Spleen (tissue), 11 donors: ENCODE measurements around the gene CEP112. TPM values are rescaled to one million over a fixed set of nuclear protein-coding genes. Genes with fewer than 3 reads are reported as not detected.

ENCODE experiments used
- DNase-seq: peaks from one replicate; pipeline ENCODE4 v3.0.0-alpha.2; 2020
- H3K27ac ChIP-seq, 8 donors: fragments of 200-600 bp; sonication (generic) in 7 of 8; 1 replicate in 4 of 8; 2 replicates in 4 of 8; pipeline versions ENCODE4 v1.5.0 to v1.8.0; 2016 to 2021; ENCODE audit warnings: inconsistent platforms in 4 of 8, mild to moderate bottlenecking in 4 of 8, moderate library complexity in 1 of 8
- H3K27me3 ChIP-seq, 7 donors: fragments of 200-600 bp; sonication (generic) in 6 of 7; replicated peaks in 1 of 7; 1 replicate in 4 of 7; 2 replicates in 3 of 7; pipeline versions ENCODE4 v1.5.0 to v1.8.0; 2016 to 2021; ENCODE audit warnings: inconsistent platforms in 3 of 7, mild to moderate bottlenecking in 1 of 7
- H3K36me3 ChIP-seq, 6 donors: fragments of 200-600 bp; sonication (generic) in 5 of 6; 1 replicate in 4 of 6; 2 replicates in 2 of 6; pipeline versions ENCODE4 v1.5.0 to v1.8.0; 2016 to 2021; ENCODE audit warnings: inconsistent platforms in 2 of 6
- H3K4me1 ChIP-seq, 6 donors: fragments of 200-600 bp; sonication (generic) in 5 of 6; 1 replicate in 3 of 6; 2 replicates in 3 of 6; pipeline versions ENCODE4 v1.5.0 to v1.8.0; 2016 to 2021; ENCODE audit warnings: inconsistent platforms in 3 of 6
- H3K4me3 ChIP-seq, 8 donors: fragments of 200-600 bp; sonication (generic) in 7 of 8; 1 replicate in 4 of 8; 2 replicates in 4 of 8; pipeline versions ENCODE4 v1.5.0 to v1.8.0; 2016 to 2021; ENCODE audit warnings: inconsistent platforms in 4 of 8, mild to moderate bottlenecking in 4 of 8, moderate library complexity in 2 of 8
- H3K9me3 ChIP-seq, 8 donors: fragments of 200-600 bp; sonication (generic) in 7 of 8; 1 replicate in 4 of 8; 2 replicates in 4 of 8; pipeline versions ENCODE4 v1.5.0 to v1.8.0; 2016 to 2021; ENCODE audit warnings: inconsistent platforms in 4 of 8
- POLR2A ChIP-seq, 3 donors: fragments of 450-650 bp; IDR thresholded peaks; one replicate each; pipeline ENCODE4 v1.5.1; 2017; ENCODE audit warnings: antibody characterized with exemption in 3 of 3, mild to moderate bottlenecking in 1 of 3
- POLR2AphosphoS5 ChIP-seq, 3 donors: sonication (generic); formaldehyde crosslinking; IDR thresholded peaks; one replicate each; pipeline ENCODE4 v1.5.1; 2017; ENCODE audit warnings: antibody characterized with exemption in 3 of 3
- WGBS, 5 donors: extraction: QIAGEN DNeasy Blood & Tissue Kit in 3 of 5; methylation state at CpG; one replicate each; pipeline versions ENCODE4 v1.1.5 to v1.1.7; 2013 to 2018; 5-methylcytosine and 5-hydroxymethylcytosine counted together
- intact Hi-C: fragments of 100-400 bp; cut with DNase I; formaldehyde crosslinking; loops from one replicate; pipeline ENCODE4 v1.15.0; 2023; ENCODE audit warnings: low total_unique reads
- polyA plus RNA-seq, 3 donors: library from polyadenylated mRNA; stranded (reverse); fragments of 200-250 nt; gene quantifications; one replicate each; pipeline ENCODE4 v1.2.1, GENCODE V29; 2013
- total RNA-seq, 7 donors: library from RNA; depleted of rRNA in 3 of 7; stranded (reverse); fragments of >200 nt in 3 of 7; fragmentation: NEBNext Ultra II Directional in 4 of 7; extraction: Animal tissue kit (Norgen Biotek cat#: 25700) in 4 of 7; gene quantifications; one replicate each; pipeline versions ENCODE4 v1.1.0 to v1.2.1, GENCODE V29; 2016 to 2021
- TF ChIP-seq, protein P1 (sequence below), 11 experiments: fragments of 200-600 bp in 7 of 11; fragments of 450-650 bp in 4 of 11; sonication (generic) in 4 of 11; IDR thresholded peaks in 8 of 11; conservative IDR thresholded peaks in 3 of 11; 1 replicate in 7 of 11; 2 replicates in 4 of 11; pipeline versions ENCODE4 v1.4.0 to v1.8.0; 2016 to 2021; ENCODE audit warnings: antibody characterized with exemption in 11 of 11, inconsistent platforms in 4 of 11, mild to moderate bottlenecking in 1 of 11
- donor health status: healthy with polysubstance abuse.
- donor health status: DM: no; HTN: no; CAD: no; lungs with moderate emphysema.
- donor health status: DM: no; HTN: no; CAD: no.
- donor health status: Bipolar disorder and iron deficiency.
- donor health status: healthy.
- donor health status: DM: no; HTN: no; CAD: no.
- donor health status: DM: yes; HTN: yes; CAD: no.

Gene CEP112
- total and polyA plus RNA-seq, 10 donors: 3.1 to 31.0 (median 16.8) TPM

GRCh38 chr17:66091445-66092080 lies 100.4 kb downstream of the CEP112 start:
- intact Hi-C loops: no loop called here
- H3K4me1 ChIP-seq: no peaks in the 10 kb centered on the region
- no peak for DNase-seq
- peaks cover 0 to 9% (median 0%) of the 10 kb centered on the region in 6 donors for H3K36me3 ChIP-seq
- TF ChIP-seq POLR2AphosphoS5 (IDR thresholded peaks at IDR 0.05): no peak
- no peak for TF ChIP-seq POLR2A (IDR thresholded peaks at IDR 0.05)
- TF ChIP-seq, protein P1, sequence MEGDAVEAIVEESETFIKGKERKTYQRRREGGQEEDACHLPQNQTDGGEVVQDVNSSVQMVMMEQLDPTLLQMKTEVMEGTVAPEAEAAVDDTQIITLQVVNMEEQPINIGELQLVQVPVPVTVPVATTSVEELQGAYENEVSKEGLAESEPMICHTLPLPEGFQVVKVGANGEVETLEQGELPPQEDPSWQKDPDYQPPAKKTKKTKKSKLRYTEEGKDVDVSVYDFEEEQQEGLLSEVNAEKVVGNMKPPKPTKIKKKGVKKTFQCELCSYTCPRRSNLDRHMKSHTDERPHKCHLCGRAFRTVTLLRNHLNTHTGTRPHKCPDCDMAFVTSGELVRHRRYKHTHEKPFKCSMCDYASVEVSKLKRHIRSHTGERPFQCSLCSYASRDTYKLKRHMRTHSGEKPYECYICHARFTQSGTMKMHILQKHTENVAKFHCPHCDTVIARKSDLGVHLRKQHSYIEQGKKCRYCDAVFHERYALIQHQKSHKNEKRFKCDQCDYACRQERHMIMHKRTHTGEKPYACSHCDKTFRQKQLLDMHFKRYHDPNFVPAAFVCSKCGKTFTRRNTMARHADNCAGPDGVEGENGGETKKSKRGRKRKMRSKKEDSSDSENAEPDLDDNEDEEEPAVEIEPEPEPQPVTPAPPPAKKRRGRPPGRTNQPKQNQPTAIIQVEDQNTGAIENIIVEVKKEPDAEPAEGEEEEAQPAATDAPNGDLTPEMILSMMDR (IDR thresholded peaks at IDR 0.05 in 8 of 11, conservative IDR thresholded peaks at IDR 0.05 in 3 of 11): no peak
- no peak overlapping the region for H3K27ac ChIP-seq
- no peak overlapping the region for H3K4me3 ChIP-seq
- no peaks in the 10 kb centered on the region for H3K27me3 ChIP-seq
- WGBS, 5 donors: 85 to 94% (median 90%) methylated on average over 3 of the region's 3 CpGs
- H3K9me3 ChIP-seq: peaks cover 0 to 26% (median 18%) of the 10 kb centered on the region in 8 donors

DNA sequence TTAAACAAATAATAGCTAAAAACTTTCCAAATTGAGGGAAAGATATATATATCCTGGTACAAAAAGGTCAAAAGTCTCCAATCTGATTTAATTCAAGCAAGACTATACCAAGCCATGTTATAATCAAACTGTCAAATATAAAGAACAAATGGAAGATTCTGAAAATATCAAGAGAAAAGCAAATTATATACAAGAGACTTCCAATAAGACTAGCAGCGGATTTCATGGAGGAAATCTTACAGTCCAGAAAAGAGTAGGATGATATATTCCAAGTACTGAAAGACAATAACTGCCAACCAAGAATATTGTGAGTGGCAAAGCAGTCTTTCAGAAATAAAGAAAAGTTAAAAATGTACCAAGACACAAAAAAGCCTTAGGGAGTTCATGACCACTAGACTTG lies 102.2 kb downstream of the CEP112 start:
- intact Hi-C loops: no loop called here
- no peak for DNase-seq
- WGBS, 5 donors: 92 to 100% (median 96%) methylated on average over 1 of the region's 1 CpG
- Histone ChIP-seq H3K36me3 (no peaks in the 10 kb centered on the region), H3K4me3 (no peak overlapping the region), H3K9me3 (peaks cover 0 to 26% (median 18%) of the 10 kb centered on the region in 8 donors), H3K27ac (no peak overlapping the region), H3K27me3 (no peaks in the 10 kb centered on the region), H3K4me1 (no peaks in the 10 kb centered on the region)
- TF ChIP-seq POLR2AphosphoS5 (IDR thresholded peaks at IDR 0.05) (no peak), POLR2A (IDR thresholded peaks at IDR 0.05) (no peak)
- TF ChIP-seq, protein P1 (IDR thresholded peaks at IDR 0.05 in 8 of 11, conservative IDR thresholded peaks at IDR 0.05 in 3 of 11): no peak

- DNase-seq: no peak
Observed at GRCh38 chr17:66088173-66088572, 103.8 kb downstream of the CEP112 start.

DNA sequence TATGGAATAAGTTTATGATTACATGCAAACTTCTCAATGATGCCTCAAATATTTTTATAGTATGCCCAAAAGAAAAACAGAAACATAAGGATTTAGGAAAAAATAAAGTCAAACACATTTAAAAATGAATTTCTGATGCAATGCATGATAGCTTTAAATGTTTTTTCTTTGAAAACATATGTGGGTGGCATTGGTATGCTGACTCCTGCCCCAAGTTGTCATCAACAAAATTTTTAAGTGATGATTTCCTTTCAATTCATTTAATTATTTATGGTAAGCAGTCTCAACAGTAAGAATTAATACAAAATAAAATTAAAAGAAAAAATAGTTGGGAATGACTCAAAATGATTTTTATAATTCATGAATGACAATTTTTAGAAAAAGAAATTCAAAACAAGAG lies 104.9 kb downstream of the CEP112 start:
- intact Hi-C loops: no loop called here
- Histone ChIP-seq H3K27me3 (no peaks in the 10 kb centered on the region), H3K9me3 (peaks cover 0 to 26% (median 18%) of the 10 kb centered on the region in 8 donors), H3K4me3 (no peak overlapping the region), H3K4me1 (no peaks in the 10 kb centered on the region), H3K36me3 (no peaks in the 10 kb centered on the region), H3K27ac (no peak overlapping the region)
- TF ChIP-seq POLR2A (IDR thresholded peaks at IDR 0.05): no peak
- no peak for TF ChIP-seq POLR2AphosphoS5 (IDR thresholded peaks at IDR 0.05)
- TF ChIP-seq, protein P1 (IDR thresholded peaks at IDR 0.05 in 8 of 11, conservative IDR thresholded peaks at IDR 0.05 in 3 of 11): no peak
- DNase-seq: no peak

More at GRCh38 chr17:66088173-66088572, 103.8 kb downstream of the CEP112 start:
- no peak overlapping the region for H3K4me3 ChIP-seq
- H3K27ac ChIP-seq: peak overlapping the region in 1 of 8 donors; percentile 10
- TF ChIP-seq, protein P1 (IDR thresholded peaks at IDR 0.05 in 8 of 11, conservative IDR thresholded peaks at IDR 0.05 in 3 of 11): no peak
- TF ChIP-seq POLR2AphosphoS5 (IDR thresholded peaks at IDR 0.05) (no peak), POLR2A (IDR thresholded peaks at IDR 0.05) (no peak)
- 77 to 98% (median 94%) methylated on average over 4 of the region's 4 CpGs for WGBS, 5 donors
- no peaks in the 10 kb centered on the region for H3K4me1 ChIP-seq
- no peaks in the 10 kb centered on the region for H3K36me3 ChIP-seq
- intact Hi-C loops: no loop called here
- peaks cover 0 to 26% (median 18%) of the 10 kb centered on the region in 8 donors for H3K9me3 ChIP-seq
- H3K27me3 ChIP-seq: no peaks in the 10 kb centered on the region
